GM12864 (cell line): ENCODE data around the gene KLHL13.
"Not testable (repeated sequence)": the region's sequence is repeated elsewhere in the genome, so short reads cannot be mapped to it uniquely, and the experiment has no call there.

ENCODE experiments used
- DNase-seq: peaks from one replicate; pipeline ENCODE4 v3.0.0-alpha.2; 2011; ENCODE audit warnings: low read depth
- H3K4me3 ChIP-seq: 2 replicates; pipeline ENCODE4 v1.5.1; 2011; ENCODE audit warnings: mild to moderate bottlenecking, low read depth, low read length, control low read depth
- CTCF ChIP-seq: IDR thresholded peaks from 2 replicates; pipeline ENCODE4 v1.5.1; 2011; ENCODE audit warnings: low read depth, mild to moderate bottlenecking, moderate library complexity, low read length, control low read depth, inconsistent platforms; ENCODE audit errors: missing control alignments

KLHL13 gene

GRCh38 chrX:117957128-117957527, 159.5 kb downstream of the KLHL13 start:
- TF ChIP-seq CTCF: no peak
- H3K4me3 ChIP-seq: no peak overlapping the region
- DNase-seq: no peak

- not testable (repeated sequence) for H3K4me3 ChIP-seq, DNase-seq
These were observed 177.3 kb downstream of the KLHL13 start for GRCh38 chrX:117939296-117939695.

- DNase-seq: no peak
- no peak overlapping the region for H3K4me3 ChIP-seq
- no peak for TF ChIP-seq CTCF
These were observed 180.5 kb downstream of the KLHL13 start for GRCh38 chrX:117936118-117936517.

- not testable (repeated sequence) for H3K4me3 ChIP-seq, DNase-seq
These were observed 186.5 kb downstream of the KLHL13 start for GRCh38 chrX:117930116-117930515.

GRCh38 chrX:117919755-117920154, 196.9 kb downstream of the KLHL13 start:
- TF ChIP-seq CTCF: no peak

GRCh38 chrX:117910216-117910615, 206.4 kb downstream of the KLHL13 start:
- DNase-seq: no peak
- TF ChIP-seq CTCF: no peak

More at GRCh38 chrX:117919755-117920154, 196.9 kb downstream of the KLHL13 start:
- no peak overlapping the region for H3K4me3 ChIP-seq
- no peak for DNase-seq

GRCh38 chrX:117898226-117898625, 218.4 kb downstream of the KLHL13 start:
- no peak for TF ChIP-seq CTCF
- DNase-seq: no peak
- H3K4me3 ChIP-seq: no peak overlapping the region

More at GRCh38 chrX:117910216-117910615, 206.4 kb downstream of the KLHL13 start:
- no peak overlapping the region for H3K4me3 ChIP-seq

GRCh38 chrX:117895418-117895817, 221.2 kb downstream of the KLHL13 start:
- no peak overlapping the region for H3K4me3 ChIP-seq
- no peak for TF ChIP-seq CTCF
- peak; percentile 16 for DNase-seq
